ENCODE results near the gene PRXL2C. TPM values are rescaled to one million over a fixed set of nuclear protein-coding genes. Genes with fewer than 3 reads are reported as not detected.

The PRXL2C gene
- total and polyA plus RNA-seq, 9 of the 15 experiments (the other 6 are each of a cell fraction or from before 2014, with no cell fraction given) = 3.6 to 15.3 (median 10.6) TPM

GRCh38 chr9:96663506-96664120, 8.5 kb upstream of the PRXL2C start (continued):
- TF ChIP-seq ZNF592 (IDR thresholded peaks at IDR 0.05) (no peak), ZNF57 (CRISPR knock-in tag; IDR thresholded peaks at IDR 0.05) (no peak)

GRCh38 chr9:96661711-96662110, 6.6 kb upstream of the PRXL2C start:
- Histone ChIP-seq H3K79me2 (ENCODE audit: control insufficient read depth, insufficient read depth, low read length) (no peaks in the 10 kb centered on the region), H3K9ac (ENCODE audit: insufficient read depth in 1 of 2, low read depth in 2 of 2, low read length in 2 of 2) (no peak overlapping the region), H3K27ac (ENCODE audit: extremely low read depth, low read depth, low read length) (no peak overlapping the region), H4K20me1 (replicated peaks; ENCODE audit: control insufficient read depth, insufficient read depth, low read length) (no peaks in the 10 kb centered on the region), H2AFZ (ENCODE audit: low read depth, low read length) (no peak overlapping the region), H3K4me2 (ENCODE audit: insufficient read depth, low read length) (no peak overlapping the region), H3K4me1 (replicated peaks in 1 of 2; ENCODE audit: control insufficient read depth in 2 of 2, insufficient read depth in 2 of 2, low read length in 2 of 2) (peaks cover 0 to 4% of the 10 kb centered on the region in 2 experiments; a peak in 1 of 5 replicates), H3K36me3 (ENCODE audit: control insufficient read depth, insufficient read depth, low read length) (no peaks in the 10 kb centered on the region), H3K27me3 (ENCODE audit: control insufficient read depth in 2 of 2, insufficient read depth in 2 of 2, low read length in 2 of 2) (no peaks in the 10 kb centered on the region; a peak in 1 of 5 replicates), H3K9me3 (replicated peaks; ENCODE audit: control insufficient read depth, insufficient read depth, low read depth, low read length) (0 out of 2 replicates have a peak, but pooled peaks cover 2% of the 10 kb centered on the region), H3K4me3 (no peak overlapping the region), H3K9me1 (ENCODE audit: control insufficient read depth, insufficient read depth, low read length) (no peaks in the 10 kb centered on the region)
- no peak for FAIRE-seq
- intact Hi-C loops (cut with micrococcal nuclease) (loop anchor here (10.0 kb wide), 1 partner anchor 427 kb away; no protein-coding TSS in a partner anchor), in situ Hi-C loops (cut with MboI) (loop anchor here (10.0 to 25.0 kb wide), 2 partner anchors 224 to 327 kb away; no protein-coding TSS in a partner anchor)
- no TSS peak for BruUV-seq (replicated peaks)
- no peak for DNase-seq (ENCODE audit: extremely low read depth in 1 of 4, low spot score in 3 of 4)
- no peak for ATAC-seq
- 23% methylated on average over 4 of the region's 4 CpGs for WGBS (ENCODE audit: insufficient coverage, low coverage, missing lambda C conversion rate)
- ChIA-PET POLR2A (interaction anchor here (0.9 kb wide), 1 partner anchor 43 kb away, joined by 3 read pairs; no protein-coding TSS in a partner anchor), CTCF (ENCODE audit: low intra/inter-chr PET ratio) (no interaction called here)
- TF ChIP-seq THAP7 (CRISPR knock-in tag; IDR thresholded peaks at IDR 0.05) = no peak
- TF ChIP-seq CEBPZ (IDR thresholded peaks at IDR 0.05; ENCODE audit: borderline replicate concordance, low read depth, low read length) = no peak
- TF ChIP-seq CBFA2T3 (IDR thresholded peaks at IDR 0.05) = no peak
- TF ChIP-seq ZBTB49 (CRISPR knock-in tag; IDR thresholded peaks at IDR 0.05; ENCODE audit: borderline replicate concordance) = no peak
- no peak for TF ChIP-seq ZC3H8 (IDR thresholded peaks at IDR 0.05)
